HG03045 (cell line): ENCODE measurements around the gene RREB1.

Experiments
- ATAC-seq: cut with Tn5 transposase; IDR thresholded peaks from one replicate; pipeline ENCODE4 v1.9.1; 2021; ENCODE audit warnings: mild to moderate bottlenecking, moderate library complexity; ENCODE audit not compliant: unreplicated experiment

RREB1 gene

DNA sequence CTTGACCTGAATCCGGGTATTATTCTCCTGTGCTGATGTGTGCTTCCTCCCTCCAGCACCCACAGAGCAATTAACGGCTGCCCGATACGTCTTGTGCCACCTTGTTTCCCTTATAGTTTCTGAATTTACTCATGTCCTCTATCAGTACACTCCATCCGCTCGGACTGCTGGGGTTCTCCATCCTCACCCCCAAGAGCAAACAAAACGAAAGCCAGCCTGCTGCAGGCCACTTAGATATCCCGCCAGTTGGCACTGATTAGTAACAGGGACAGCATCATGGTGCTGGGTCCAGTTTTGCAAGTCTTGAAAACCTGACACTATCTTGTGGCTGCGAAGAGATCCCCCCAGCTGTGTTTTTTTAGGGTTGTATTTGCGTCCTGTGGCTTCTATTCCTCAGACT lies 133.4 kb downstream of the RREB1 start:
- no peak for ATAC-seq

GRCh38 chr6:7241709-7242645 lies 134.2 kb downstream of the RREB1 start:
- no peak for ATAC-seq

DNA sequence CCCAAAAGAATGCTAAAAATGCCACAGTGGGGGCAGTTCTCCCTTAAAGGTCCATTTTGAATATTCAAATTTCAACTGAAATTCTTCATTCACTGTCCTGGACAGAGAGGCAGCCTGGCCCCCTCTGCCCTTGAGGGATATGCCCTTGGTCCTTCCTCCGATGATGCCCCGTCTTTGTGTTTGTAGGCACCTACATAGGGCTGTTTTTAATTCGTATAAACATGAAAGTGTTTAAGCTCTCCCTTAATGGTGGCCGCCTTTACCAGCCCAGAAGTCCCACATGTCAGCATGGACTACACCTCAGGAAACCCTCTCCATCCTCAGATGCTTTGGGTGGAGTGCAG lies 135.0 kb downstream of the RREB1 start:
- ATAC-seq = no peak

- ATAC-seq = no peak
Measured at GRCh38 chr6:7243179-7243981, 135.6 kb downstream of the RREB1 start.

DNA sequence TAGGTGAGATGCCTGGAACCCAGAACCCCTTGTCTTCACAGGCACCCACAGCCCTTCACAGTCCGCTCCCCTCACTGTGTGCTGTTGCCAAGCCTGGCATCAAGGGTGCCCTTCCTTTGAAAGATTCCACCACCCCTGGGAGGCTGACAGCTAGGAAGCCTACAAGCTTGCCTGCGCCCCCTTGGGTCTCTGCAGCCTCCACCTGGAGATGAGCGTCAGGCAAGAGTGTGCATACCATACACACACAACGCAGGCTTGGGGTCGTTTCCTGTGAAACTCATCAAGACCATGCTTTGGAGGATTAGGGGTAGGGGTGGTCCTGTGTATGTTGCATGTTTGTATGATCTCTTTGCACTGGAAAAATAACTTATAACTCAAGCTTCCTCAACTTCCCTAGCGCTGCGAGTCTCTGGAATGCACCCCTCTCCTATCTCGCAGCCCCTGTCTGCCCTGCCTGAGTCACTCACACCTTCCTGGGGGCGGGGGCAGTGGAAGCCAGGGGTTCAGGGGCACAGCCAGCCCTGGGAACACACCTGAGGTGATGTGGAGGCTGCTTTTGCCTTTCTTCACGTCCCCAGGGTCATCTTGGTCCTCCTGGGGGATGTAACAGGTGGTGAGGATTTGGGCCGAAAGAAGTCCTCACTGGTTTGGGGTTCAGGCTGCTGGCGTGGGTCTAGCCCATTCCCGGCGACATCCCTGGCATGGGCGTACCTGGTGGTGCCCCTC lies 138.1 kb downstream of the RREB1 start:
- no peak for ATAC-seq

DNA sequence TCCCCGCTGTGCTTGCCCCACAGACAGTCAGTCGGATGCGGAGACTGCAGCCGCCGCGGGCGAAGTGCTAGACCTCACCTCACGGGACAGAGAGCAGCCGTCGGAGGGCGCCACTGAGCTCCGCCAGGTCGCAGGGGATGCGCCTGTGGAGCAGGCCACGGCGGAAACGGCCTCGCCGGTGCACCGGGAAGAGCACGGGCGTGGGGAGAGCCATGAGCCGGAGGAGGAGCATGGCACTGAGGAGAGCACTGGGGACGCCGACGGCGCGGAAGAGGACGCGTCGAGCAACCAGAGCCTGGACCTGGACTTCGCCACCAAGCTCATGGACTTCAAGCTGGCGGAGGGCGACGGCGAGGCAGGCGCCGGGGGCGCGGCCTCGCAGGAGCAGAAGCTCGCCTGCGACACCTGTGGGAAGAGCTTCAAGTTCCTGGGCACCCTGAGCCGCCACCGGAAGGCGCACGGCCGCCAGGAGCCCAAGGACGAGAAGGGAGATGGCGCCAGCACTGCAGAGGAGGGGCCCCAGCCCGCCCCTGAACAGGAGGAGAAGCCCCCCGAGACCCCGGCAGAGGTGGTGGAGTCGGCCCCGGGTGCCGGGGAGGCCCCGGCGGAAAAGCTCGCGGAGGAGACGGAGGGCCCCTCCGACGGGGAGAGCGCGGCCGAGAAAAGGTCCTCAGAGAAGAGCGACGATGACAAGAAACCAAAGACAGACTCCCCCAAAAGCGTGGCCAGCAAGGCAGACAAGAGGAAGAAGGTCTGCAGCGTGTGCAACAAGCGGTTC lies 138.8 kb downstream of the RREB1 start:
- no peak for ATAC-seq

DNA sequence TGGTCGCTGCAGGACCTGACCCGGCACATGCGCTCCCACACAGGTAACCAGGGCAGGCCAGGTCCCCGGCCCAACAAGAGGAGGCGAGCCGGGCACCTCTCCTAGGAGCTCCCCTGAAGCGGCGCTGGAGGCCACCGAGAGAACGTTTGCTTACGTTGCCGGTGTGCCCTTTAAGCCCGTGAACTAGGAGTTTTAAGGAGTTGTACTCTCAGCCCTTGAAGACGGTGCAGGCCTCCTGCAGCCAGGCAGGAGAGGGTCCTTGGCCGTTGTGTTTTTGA lies 139.4 kb downstream of the RREB1 start:
- no peak for ATAC-seq

DNA sequence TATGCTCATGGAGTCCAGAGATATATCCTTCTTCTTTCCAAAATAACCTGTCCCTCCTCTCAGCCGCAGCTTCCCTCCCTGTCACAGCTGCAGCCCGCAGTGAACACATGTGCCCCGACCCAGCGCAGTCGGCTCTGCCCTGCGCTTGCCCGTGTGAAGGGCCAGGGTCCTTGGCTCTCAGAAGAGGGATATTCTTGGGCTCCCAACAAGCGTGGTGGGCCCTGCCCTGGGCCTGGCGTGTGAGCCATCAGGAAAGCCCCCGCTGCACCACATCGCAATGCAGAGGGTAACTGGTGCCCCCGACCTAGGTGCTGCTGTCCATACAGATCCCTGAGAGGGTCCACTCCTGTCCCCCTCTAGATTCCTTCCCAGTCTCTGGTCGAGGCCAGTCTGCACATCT lies 140.1 kb downstream of the RREB1 start:
- ATAC-seq = no peak

GRCh38 chr6:7249391-7249790 lies 141.6 kb downstream of the RREB1 start:
- ATAC-seq = no peak

DNA sequence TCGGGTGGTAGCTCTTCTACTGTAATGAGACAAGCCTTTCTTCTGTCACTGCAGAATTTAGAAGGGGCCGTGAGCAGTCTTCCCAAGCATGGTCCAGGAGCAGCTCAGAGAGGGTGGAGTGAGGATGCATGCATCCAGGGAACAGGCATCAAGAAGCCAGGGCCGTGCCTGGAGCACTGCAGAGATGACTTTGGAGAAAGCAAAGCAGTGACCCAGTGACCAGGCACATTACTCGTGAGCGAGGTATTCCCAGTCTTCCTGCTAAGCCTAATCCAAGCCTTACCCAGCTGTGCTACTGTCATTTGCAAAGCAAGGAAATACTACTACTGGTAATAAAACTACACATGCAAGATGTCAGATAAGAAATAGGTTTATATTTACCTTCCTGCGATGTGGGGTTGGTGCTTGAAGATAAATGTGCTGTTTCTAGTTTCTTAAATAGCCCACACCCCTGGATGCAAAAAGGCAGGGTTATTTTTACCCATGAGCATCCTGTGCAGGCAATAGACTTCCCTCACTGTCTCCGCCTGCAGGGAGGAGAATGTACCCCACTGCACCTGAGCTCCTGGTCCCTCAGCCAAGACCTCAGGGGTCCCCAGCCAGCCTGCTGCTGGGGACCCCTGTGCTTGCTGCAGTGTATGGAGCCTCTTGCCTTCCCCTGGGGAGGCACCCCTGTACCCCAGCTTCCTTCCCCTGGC lies 142.3 kb downstream of the RREB1 start:
- ATAC-seq = no peak

DNA sequence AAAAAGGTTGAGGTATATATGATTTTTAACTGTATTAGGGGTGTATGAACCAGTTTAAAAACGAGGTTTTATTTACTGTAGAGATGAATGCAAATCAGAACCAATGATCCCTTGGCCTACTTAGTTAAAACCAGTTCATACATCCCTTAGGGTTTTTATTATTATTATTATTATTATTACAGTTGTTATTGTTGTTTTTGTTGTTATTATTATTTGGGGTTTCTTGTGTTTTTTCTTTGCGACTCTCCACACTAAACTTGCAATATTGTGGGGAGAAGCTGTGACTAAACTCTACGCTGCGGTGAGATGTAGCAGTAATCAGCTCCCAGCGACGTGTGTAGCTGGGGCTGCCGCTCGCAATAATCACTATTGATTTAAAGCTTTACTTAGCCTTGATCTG lies 143.1 kb downstream of the RREB1 start:
- no peak for ATAC-seq

DNA sequence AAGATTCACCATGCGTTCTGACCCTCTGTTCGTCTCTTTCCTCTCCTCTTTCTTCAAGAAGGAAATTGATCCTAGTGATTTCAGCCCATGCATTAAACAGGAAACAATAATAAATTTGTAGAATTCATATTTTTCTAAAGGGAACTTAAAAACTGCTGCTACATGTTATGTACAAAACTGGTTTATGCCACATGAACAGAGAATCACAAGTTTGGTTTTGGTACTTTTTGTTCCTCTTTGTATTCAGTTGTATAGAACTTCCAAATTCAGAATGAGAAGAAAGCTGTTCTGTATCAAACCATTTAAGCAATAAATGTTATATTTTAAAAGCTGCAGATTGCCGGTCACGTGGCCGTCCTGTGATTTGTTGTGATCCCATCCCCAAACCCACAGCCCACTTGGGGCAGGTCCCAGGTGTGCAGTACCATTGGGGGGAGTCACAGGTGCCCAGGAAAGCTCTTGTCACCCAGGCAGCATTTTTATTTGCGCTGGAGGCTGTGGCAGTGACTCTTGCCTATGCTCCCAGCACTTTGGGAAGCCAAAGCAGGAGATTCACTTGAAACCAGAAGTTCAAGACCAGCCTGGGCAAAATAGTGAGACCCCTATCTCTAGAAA lies 144.0 kb downstream of the RREB1 start:
- ATAC-seq = no peak

- no peak for ATAC-seq
Measured at GRCh38 chr6:7252390-7252789, 144.6 kb downstream of the RREB1 start.

GRCh38 chr6:7254980-7255835 lies 147.4 kb downstream of the RREB1 start:
- no peak for ATAC-seq

- no peak for ATAC-seq
Measured at GRCh38 chr6:7255918-7256317, 148.2 kb downstream of the RREB1 start.

DNA sequence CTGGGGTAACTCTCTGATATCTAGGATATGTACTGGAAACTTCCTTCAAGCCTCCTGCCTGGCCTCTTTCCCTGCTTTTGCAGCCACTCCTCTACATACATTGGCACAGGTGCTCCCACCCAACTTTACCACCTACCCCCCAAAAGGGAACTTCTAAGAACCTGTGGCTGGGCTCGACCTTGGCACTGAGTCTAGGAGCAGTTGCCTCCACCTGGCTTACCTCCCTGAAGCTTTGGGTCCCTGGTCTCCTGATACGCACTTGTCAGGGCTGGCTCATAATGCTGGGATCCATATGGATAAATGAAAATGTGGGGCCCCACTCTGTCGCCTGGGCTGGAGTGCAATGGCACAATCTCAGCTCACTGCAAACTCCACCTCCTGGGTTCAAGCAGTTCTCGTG lies 149.0 kb downstream of the RREB1 start:
- ATAC-seq = no peak

- ATAC-seq = no peak
Measured at GRCh38 chr6:7257521-7258230, 149.9 kb downstream of the RREB1 start.

DNA sequence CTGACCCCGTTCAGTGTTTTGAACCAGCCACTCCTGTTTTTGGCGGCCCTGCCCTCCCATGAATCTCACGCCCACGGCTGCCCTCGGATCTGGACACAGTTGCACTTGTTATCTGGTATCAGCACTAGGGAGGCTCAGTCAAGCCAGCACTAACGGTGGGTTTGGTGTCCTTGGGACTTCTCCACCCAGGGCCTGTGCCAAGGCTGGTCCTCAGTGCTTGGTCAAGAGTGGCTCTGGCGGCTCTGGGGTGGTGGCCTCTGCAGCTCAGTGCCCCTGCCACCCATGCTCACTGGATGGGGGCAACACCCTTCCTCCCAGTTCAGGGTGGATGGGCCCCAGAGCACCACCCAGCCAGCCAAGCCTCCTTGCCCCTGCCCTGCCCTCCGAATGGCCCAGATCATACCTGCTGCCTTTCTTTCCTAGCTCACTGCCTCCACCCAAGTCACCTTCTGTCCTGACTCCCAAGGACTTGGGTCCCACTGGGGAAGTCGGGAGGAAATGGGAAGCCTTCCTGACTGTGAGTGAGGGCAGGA lies 150.5 kb downstream of the RREB1 start:
- no peak for ATAC-seq
